A549 (cell line): ENCODE measurements around the gene GOSR2. TPM values are rescaled to one million over a fixed set of nuclear protein-coding genes. Genes with fewer than 3 reads are reported as not detected.

ENCODE experiments used
- ATAC-seq, 2 experiments: fragments of 200-7000 bp in 1 of 2; fragments of >200 bp in 1 of 2; cut with Nextera tagmentation in 1 of 2; cut with Tn5 transposase in 1 of 2; 3 replicates each; pipeline versions ENCODE4 v1.8.0 to v1.9.1; 2018 to 2020; ENCODE audit warnings: mild to moderate bottlenecking in 1 of 2, moderate library complexity in 1 of 2
- CTCF ChIA-PET: fragments of 300-600 bp; sonication (Branson Sonifier 250); formaldehyde crosslinking; extraction: SDS; loops from one replicate; lab custom pipeline; 2021; ENCODE audit warnings: antibody characterized with exemption, inconsistent platforms; lab: Yijun Ruan, JAX
- POLR2A ChIA-PET: fragments of 350-600 bp; formaldehyde crosslinking; extraction: SDS; loops from one replicate; lab custom pipeline; 2021; ENCODE audit warnings: antibody characterized with exemption, inconsistent platforms; lab: Yijun Ruan, JAX
- DNase-seq, 2 experiments: peaks; one replicate each; pipeline versions ENCODE4 v3.0.0 to v3.0.0-alpha.2; 2011 to 2016; ENCODE audit warnings: low read depth in 1 of 2, low spot score in 1 of 2
- FAIRE-seq: peaks from 2 replicates; lab custom pipeline; 2011; peaks lifted over from hg19 to GRCh38; lab: Jason Lieb, UNC
- H3K27ac ChIP-seq, 2 experiments: fragments of >200 bp; sonication (Bioruptor Twin); formaldehyde crosslinking; 3 replicates each; pipeline ENCODE4 v1.5.1; 2016 to 2017
- H3K4me1 ChIP-seq: fragments of >200 bp; sonication (Bioruptor Twin); formaldehyde crosslinking; 3 replicates; pipeline ENCODE4 v1.6.1; 2016
- H3K4me2 ChIP-seq: fragments of >200 bp; sonication (Bioruptor Twin); formaldehyde crosslinking; 3 replicates; pipeline ENCODE4 v1.6.1; 2016
- H3K4me3 ChIP-seq: fragments of >200 bp; sonication (Bioruptor Twin); formaldehyde crosslinking; 3 replicates; pipeline ENCODE4 v1.5.1; 2016
- H3K9me3 ChIP-seq: fragments of >200 bp; sonication (Bioruptor Twin); formaldehyde crosslinking; 3 replicates; pipeline ENCODE4 v1.6.1; 2016
- ATOH8 ChIP-seq: fragments of 250-450 bp; sonication (Bioruptor Pico); IDR thresholded peaks from 2 replicates; pipeline ENCODE4 v1.5.0; 2020; ENCODE audit warnings: low read depth, mild to moderate bottlenecking, moderate library complexity
- CBX8 ChIP-seq: fragments of 200-600 bp; sonication (generic); IDR thresholded peaks from 2 replicates; pipeline ENCODE4 v1.6.1; 2016
- CEBPB ChIP-seq, 2 experiments: fragments of >200 bp in 1 of 2; sonication (Bioruptor Twin) in 1 of 2; formaldehyde crosslinking in 1 of 2; IDR thresholded peaks; 2 replicates each; pipeline ENCODE4 v1.6.1; 2012 to 2016
- EHMT2 ChIP-seq: fragments of 200-600 bp; sonication (generic); IDR thresholded peaks from 2 replicates; pipeline ENCODE4 v1.6.1; 2016; ENCODE audit warnings: antibody characterized with exemption, low read depth, mild to moderate bottlenecking, moderate library complexity
- ELK1 ChIP-seq: fragments of 150-350 bp; IDR thresholded peaks from 2 replicates; pipeline ENCODE4 v1.6.1; 2014; ENCODE audit warnings: low read depth, mild to moderate bottlenecking, low read length
- HMGXB4 ChIP-seq: fragments of 250-450 bp; sonication (Bioruptor Pico); IDR thresholded peaks from 2 replicates; pipeline ENCODE4 v1.5.0; 2021; ENCODE audit warnings: mild to moderate bottlenecking, moderate library complexity, borderline replicate concordance
- KDM1A ChIP-seq: fragments of 200-600 bp; sonication (generic); IDR thresholded peaks from 2 replicates; pipeline ENCODE4 v1.6.1; 2016; ENCODE audit warnings: low read depth, mild to moderate bottlenecking
- MAX ChIP-seq: IDR thresholded peaks from 2 replicates; pipeline ENCODE4 v1.6.1; 2012
- MAZ ChIP-seq: fragments of 150-350 bp; IDR thresholded peaks from 2 replicates; pipeline ENCODE4 v1.6.1; 2014; ENCODE audit warnings: antibody characterized with exemption, low read depth, low read length, borderline replicate concordance
- NFE2L2 ChIP-seq: fragments of 150-350 bp; conservative IDR thresholded peaks from 2 replicates; pipeline ENCODE4 v1.6.1; 2014; ENCODE audit warnings: low read length
- NPAS2 ChIP-seq: fragments of 250-450 bp; sonication (Bioruptor Pico); IDR thresholded peaks from 2 replicates; pipeline ENCODE4 v1.8.0; 2022; ENCODE audit warnings: mild to moderate bottlenecking, moderate library complexity, borderline replicate concordance
- NR3C1 ChIP-seq: fragments of >200 bp; sonication (Bioruptor Twin); formaldehyde crosslinking; IDR thresholded peaks from 3 replicates; pipeline ENCODE4 v1.6.1; 2017
- PBX3 ChIP-seq: IDR thresholded peaks from 2 replicates; pipeline ENCODE4 v1.6.1; 2012
- PHF8 ChIP-seq: fragments of 200-600 bp; sonication (generic); IDR thresholded peaks from 2 replicates; pipeline ENCODE4 v1.6.1; 2016; ENCODE audit warnings: low read depth, mild to moderate bottlenecking, antibody characterized with exemption, moderate library complexity, borderline replicate concordance
- RARB ChIP-seq: fragments of 250-450 bp; sonication (Bioruptor Pico); IDR thresholded peaks from 2 replicates; pipeline ENCODE4 v1.8.0; 2021; ENCODE audit warnings: mild to moderate bottlenecking, moderate library complexity
- RCOR1 ChIP-seq: fragments of 150-350 bp; IDR thresholded peaks from 2 replicates; pipeline ENCODE4 v1.6.1; 2014; ENCODE audit warnings: antibody characterized with exemption, low read length, low read depth
- REST ChIP-seq: fragments of 200-600 bp; sonication (generic); IDR thresholded peaks from 2 replicates; pipeline ENCODE4 v1.6.1; 2016; ENCODE audit warnings: antibody characterized with exemption, mild to moderate bottlenecking, moderate library complexity
- RNF2 ChIP-seq: fragments of 200-600 bp; sonication (generic); IDR thresholded peaks from 2 replicates; pipeline ENCODE4 v1.6.1; 2016; ENCODE audit warnings: low read depth, mild to moderate bottlenecking, antibody characterized with exemption, moderate library complexity, borderline replicate concordance
- SMC3 ChIP-seq: fragments of >200 bp; sonication (Bioruptor Twin); formaldehyde crosslinking; IDR thresholded peaks from 3 replicates; pipeline ENCODE4 v1.6.1; 2018; ENCODE audit warnings: inconsistent platforms
- TFCP2L1 ChIP-seq: fragments of 250-450 bp; sonication (Bioruptor Pico); IDR thresholded peaks from 2 replicates; pipeline ENCODE4 v1.5.0; 2021; ENCODE audit warnings: mild to moderate bottlenecking
- USF2 ChIP-seq: fragments of 450-650 bp; IDR thresholded peaks from 2 replicates; pipeline ENCODE4 v1.6.1; 2014; ENCODE audit warnings: antibody characterized with exemption
- ZFP36 ChIP-seq: fragments of 450-650 bp; IDR thresholded peaks from 2 replicates; pipeline ENCODE4 v1.6.1; 2014; ENCODE audit warnings: borderline replicate concordance; ENCODE audit not compliant: partially characterized antibody
- ZSCAN20 ChIP-seq: fragments of 250-450 bp; sonication (Bioruptor Pico); IDR thresholded peaks from 2 replicates; pipeline ENCODE4 v1.8.0; 2022; ENCODE audit warnings: mild to moderate bottlenecking, moderate library complexity
- WGBS: methylation state at CpG from one replicate; pipeline ENCODE4 v1.1.6; 2017; ENCODE audit errors: missing lambda C conversion rate; 5-methylcytosine and 5-hydroxymethylcytosine counted together
- polyA plus RNA-seq, 4 experiments: library from polyadenylated mRNA; depleted of rRNA in 3 of 4; stranded (reverse); fragments of >200 nt; fragmentation: RNase III in 1 of 4; extraction: RNeasy Plus Mini Kit Qiagen cat#74134 plus additional on column Dnase treatment in 1 of 4; gene quantifications; 2 replicates in 3 of 4; 3 replicates in 1 of 4; pipeline ENCODE4 v1.2.3, GENCODE V29; 2011 to 2017

GOSR2 gene
- polyA plus RNA-seq, 2 of the 4 experiments (the other 2 are of a cell fraction), result 36.9 to 68.3 TPM

GRCh38 chr17:46944931-46945330 is 22.0 kb downstream of the GOSR2 start (continued):
- TF ChIP-seq REST (no peak), CBX8 (no peak), MAX (no peak), ZSCAN20 (no peak), ZFP36 (no peak)

GRCh38 chr17:46947216-46947615 is 24.3 kb downstream of the GOSR2 start:
- Histone ChIP-seq H3K27ac (no peak overlapping the region), H3K4me2 (no peak overlapping the region), H3K4me1 (no peaks in the 10 kb centered on the region), H3K9me3 (no peaks in the 10 kb centered on the region), H3K4me3 (no peak overlapping the region)
- WGBS, result 97% methylated on average over 3 of the region's 3 CpGs
- TF ChIP-seq RCOR1 (no peak), EHMT2 (no peak), SMC3 (no peak), KDM1A (no peak), ATOH8 (CRISPR knock-in tag) (no peak), ZSCAN20 (no peak)
- FAIRE-seq, result no peak
- DNase-seq, result no peak
- POLR2A ChIA-PET, result no interaction called here
- CTCF ChIA-PET, result interaction anchor here (0.9 to 28.3 kb wide), 4 partner anchors 17 to 105 kb away, joined by 3 to 460 read pairs (median 12); partner anchors contain the start of gene RPRML
- no peak for ATAC-seq

GRCh38 chr17:46948544-46948943 is 25.6 kb downstream of the GOSR2 start:
- Histone ChIP-seq H3K4me3 (no peak overlapping the region), H3K9me3 (no peaks in the 10 kb centered on the region), H3K27ac (no peak overlapping the region), H3K4me1 (no peaks in the 10 kb centered on the region), H3K4me2 (no peak overlapping the region)
- no peak for FAIRE-seq
- WGBS, result 92% methylated on average over 5 of the region's 5 CpGs
- CTCF ChIA-PET, result interaction anchor here (4.5 to 32.4 kb wide), 3 partner anchors 3 to 106 kb away, joined by 21 to 460 read pairs (median 460); partner anchors contain the start of gene RPRML
- no peak for ATAC-seq
- POLR2A ChIA-PET, result no interaction called here
- DNase-seq, result no peak
- TF ChIP-seq RNF2, result no peak
- no peak for TF ChIP-seq PBX3
- no peak for TF ChIP-seq PHF8
- no peak for TF ChIP-seq ELK1
- no peak for TF ChIP-seq NR3C1
- TF ChIP-seq EHMT2, result no peak
- TF ChIP-seq NFE2L2, result no peak
- no peak for TF ChIP-seq USF2
- TF ChIP-seq HMGXB4 (CRISPR knock-in tag), result no peak
- TF ChIP-seq CEBPB (IDR thresholded peaks at IDR 0.05), result no peak
- TF ChIP-seq RCOR1, result no peak
- TF ChIP-seq MAZ, result no peak
- no peak for TF ChIP-seq TFCP2L1
- TF ChIP-seq RARB (CRISPR knock-in tag), result no peak
- no peak for TF ChIP-seq NPAS2 (CRISPR knock-in tag)
